Activated CD4-positive, alpha-beta T cell treated with anti-CD3 and anti-CD28 coated beads for 48 hours (primary cell): ENCODE data around the gene TBPL1.
"Not testable (repeated sequence)": the region's sequence is repeated elsewhere in the genome, so short reads cannot be mapped to it uniquely, and the experiment has no call there.

Experiments
- DNase-seq: peaks from one replicate; pipeline ENCODE4 v3.0.0-alpha.2; 2020

The TBPL1 gene

DNA sequence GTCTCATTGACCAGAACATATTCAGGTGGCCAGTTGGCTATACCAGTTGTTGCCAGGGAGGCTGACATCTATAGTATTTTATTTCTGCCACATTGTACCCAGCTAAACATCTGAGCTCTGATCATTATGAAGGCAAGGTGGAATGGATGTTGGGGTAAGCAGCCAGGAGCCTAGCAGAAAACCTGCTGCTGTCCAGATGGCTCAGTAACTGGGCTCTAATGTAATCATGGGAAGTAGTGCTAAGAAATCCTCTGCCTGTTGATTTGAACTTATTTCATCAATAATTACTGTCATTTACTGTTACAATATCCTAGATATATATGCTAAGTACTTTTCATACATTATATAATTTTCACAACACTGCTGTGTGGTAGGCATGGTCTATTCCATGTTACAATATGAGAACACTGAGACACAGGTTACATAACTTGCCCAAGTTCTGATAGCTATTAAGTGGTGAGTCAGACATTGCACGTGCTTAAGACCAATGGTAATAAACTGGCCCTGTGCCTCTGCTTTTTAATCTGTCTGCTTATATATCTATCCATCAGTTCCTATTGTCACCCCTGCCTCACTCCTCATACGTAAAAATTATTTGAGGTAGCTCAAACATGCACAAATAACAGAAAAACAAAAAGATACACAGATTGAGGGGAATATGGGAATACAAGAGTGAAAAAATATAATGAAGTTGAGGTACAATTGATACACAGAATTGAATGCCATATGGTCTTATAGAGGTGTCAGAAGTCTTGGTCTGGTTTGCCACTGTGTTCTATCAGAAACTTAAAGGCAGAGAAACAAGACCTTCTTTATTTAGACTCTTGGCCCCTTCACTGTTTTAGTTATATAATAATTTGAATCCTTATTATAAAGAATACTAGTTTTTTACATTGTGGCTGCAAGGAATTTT lies 25.2 kb downstream of the TBPL1 start:
- DNase-seq: no peak

DNA sequence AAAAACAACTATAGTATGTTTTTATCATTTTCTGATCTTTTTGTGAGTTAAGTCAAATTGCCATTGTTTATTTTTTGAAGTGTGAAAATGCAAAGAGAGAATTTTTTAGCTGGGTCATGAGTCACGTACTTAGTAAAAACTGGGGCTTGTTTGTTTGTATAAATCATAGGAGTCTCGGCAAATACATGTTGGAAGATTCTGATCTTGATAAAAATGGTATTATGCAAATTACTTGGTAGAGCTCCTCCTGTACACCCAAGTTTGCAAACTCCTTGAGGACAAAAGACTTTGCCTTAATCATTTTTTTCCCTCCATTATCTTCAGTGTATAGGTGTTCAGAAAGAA lies 25.8 kb downstream of the TBPL1 start:
- no peak for DNase-seq

DNA sequence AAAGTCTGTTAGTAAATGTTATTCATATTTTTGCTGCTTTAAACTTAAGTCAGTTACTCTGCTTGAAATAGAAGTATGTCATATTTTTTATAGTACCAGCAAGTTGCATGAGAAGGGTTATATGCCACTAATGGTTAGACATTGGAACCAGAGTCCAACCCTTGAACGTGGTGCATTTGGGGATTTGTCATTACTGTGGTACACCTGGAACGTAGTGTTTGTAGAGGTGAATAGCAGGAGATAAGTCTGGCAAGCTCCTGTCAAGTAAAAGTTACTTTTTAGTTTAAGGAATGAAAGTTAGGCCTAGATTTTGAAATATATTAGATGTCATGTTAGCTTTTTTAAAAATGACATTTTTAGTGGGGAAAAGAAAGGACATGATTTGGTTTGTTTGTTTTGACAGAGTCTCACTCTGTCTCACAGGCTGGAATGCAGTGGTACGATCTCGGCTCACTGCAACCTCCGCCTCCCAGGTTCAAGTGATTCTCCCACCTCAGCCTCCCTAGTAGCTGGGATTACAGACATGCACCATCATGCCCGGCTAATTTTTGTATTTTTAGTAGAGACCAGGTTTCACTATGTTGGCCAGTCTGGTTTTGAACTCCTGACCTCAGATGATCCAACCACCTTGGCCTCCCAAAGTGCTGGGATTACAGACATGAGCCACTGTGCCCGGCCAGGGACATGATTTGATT lies 26.4 kb downstream of the TBPL1 start:
- not testable (repeated sequence) for DNase-seq

DNA sequence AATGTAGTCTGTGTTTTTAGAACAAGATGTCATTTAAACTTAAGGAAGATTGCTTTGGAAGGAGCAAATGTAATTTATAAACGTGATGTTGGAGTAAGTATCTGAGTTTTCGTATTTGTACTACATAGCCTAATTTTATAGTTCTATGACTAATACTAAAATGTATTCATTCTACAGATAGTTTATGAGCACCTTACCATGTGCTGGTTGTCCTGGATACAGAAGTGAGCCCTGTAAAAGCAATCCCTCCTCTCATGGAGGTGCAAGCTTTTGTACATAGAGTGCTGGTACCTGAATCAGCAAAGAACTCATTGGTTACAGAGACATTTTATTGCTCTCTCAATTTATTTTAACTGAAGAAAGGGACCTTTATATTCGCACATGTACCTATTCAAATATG lies 27.1 kb downstream of the TBPL1 start:
- DNase-seq: no peak

DNA sequence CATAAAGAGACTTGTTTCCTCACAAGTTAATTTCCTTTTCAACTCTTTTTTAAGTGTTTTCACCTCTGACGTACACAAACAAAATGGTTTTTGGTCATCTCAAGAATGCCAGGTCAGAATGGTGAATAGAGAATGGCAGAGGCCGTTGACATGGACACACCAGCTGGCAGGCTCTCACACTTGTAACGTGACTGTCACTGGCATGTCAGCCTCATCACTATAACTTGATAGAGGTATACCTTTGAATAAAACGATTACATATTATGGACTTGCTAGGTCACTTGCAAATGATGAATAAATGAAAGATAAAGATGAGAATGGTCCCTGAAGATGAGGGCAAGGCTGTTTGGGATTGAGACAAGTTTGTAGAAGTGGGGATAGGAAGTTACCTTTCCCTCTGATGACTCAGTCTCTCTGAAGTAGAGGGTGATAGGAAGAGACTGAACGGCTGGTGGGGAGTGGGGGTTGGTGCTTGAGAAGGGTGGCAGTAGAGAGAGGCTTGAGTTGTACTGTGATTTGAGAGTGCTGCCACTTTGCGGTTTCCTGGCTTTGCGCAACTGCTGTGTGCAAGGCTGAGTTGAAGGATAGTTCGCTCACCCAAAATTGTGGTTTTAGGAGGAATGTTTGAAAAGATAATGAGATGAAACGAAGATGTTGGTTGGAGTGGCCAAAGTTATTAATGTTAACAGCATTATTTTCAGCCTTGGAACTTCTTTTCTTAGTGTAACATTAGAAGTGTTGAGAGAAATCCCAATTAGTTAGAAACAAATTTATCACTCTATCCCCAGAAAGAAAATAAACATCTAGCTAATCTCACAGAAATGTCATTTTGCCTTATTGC lies 30.3 kb downstream of the TBPL1 start:
- peak; percentile 63 for DNase-seq

DNA sequence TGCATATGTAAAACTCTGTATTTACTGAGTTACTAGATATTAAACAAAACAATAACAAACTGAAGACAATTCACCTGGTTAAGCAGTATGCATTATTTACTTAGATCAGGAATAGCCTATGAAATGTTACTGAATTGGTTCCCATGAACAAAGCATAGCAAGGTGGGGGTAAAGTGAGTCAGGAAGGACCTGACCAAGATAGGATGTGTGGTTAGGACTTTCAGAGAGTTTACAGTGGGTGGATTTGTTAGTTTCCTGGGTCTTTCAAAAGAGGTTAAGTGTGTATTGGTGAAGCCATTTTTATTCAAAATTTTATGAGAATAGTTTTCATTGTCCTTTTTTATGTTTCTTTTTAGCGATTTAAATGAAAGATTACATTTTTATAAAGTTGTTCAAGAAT lies 32.9 kb downstream of the TBPL1 start:
- DNase-seq: no peak

DNA sequence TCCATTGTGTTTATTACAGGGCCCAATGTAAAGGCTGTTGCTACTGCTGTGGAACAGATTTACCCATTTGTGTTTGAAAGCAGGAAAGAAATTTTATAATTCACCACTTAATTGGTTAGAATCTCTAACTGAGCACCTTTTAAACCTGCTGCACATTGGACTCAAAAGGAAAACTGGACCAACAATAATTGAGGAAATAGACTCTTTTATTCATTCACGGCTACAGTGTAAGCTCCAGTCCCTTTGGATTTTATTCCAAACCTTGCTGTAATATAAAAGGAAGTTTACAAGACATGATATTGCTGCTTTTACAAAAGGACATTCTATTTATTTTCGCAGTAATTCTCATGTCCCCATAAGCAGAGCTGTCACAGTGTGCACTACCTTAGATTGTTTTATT lies 33.9 kb downstream of the TBPL1 start:
- DNase-seq: no peak

DNA sequence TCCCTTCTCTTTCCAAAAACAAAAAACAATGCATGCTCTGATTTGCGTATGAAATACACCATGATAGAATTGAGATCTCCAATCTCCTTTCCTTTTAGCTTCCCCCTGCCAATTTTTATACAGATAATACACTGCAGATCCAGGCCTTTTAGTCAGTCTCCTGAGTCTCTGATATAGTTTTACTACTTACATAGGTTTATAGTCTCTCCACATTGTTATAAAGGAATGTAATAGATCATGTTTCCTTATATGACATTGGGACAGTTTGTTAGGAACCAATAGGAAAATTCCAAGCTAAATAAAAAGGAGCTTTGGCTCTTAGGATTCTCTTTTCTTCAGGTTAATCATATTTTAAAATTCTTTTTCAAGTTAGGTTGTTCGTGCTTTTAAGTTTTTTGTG lies 36.5 kb downstream of the TBPL1 start:
- no peak for DNase-seq

DNA sequence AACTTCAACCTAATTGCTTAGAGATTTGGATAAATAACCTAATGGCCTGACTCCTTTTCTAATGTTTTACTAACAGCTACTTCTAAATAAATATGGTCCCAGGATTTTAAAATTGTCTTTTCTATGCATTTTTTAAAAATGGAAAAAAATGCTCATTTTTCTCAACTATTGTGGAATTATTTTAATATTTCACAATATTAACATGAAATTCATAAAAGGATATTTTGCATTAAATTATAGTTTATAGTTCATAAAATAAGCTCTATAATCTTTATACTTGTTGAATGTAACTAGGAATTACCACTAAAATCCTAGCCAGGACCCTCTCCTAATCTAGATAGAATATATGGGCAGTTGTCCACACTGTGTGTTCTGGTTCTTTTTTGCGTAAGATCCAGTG lies 37.3 kb downstream of the TBPL1 start:
- no peak for DNase-seq

DNA sequence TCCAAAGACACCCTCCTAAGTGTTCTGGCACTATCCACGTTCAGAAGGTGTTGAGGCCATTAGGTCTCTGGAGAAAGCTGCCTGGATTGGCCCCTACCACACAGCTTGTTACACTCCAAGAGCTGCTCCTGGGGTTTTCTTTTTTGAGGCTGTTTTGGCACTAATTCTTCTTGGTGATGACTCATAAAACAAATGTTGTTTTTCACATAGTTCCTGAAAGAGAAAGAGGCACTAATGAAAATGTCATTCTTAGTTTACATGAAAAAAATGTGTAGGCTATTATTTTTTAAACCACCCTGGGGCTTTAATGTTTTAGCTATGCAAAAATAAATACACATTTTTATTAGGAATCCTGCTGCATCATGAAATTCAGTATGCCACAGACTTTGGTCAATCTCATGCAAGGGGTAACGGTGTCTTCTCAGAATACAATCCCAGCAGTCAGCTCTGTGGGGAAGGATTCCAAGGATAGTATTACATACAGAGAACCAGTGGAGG lies 38.1 kb downstream of the TBPL1 start:
- DNase-seq: no peak

DNA sequence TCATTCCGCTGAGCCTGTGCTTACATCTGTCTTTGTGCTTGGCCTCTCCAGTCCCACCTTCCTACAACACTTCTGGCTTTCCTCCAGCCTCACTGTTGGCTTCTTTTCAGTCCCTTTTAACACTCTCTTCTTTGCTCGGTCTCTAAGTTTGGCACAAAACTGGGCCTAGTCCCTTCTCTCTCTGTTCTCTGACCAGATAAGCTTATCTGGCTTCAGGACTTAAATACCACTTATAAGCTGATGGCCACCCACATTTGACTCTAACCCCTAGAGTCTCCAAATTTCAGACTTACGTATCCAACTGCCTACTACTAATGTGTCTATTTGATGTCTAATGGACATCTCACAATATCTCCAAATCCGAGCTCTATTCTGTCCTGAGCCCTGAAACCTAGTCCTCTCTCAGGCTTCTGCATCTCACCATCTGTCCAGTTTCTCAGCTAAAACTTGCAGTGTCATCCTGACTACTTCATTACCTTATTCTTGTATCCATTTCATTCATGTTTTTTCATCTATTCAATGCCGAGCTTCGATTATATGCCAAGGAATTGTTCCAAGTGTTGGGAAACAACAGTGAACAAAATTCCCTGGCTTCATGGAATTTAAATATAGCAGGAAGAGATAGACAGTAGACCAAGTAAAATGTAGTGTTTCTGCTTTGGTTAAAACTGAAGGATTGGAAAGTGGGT lies 40.1 kb downstream of the TBPL1 start:
- no peak for DNase-seq

DNA sequence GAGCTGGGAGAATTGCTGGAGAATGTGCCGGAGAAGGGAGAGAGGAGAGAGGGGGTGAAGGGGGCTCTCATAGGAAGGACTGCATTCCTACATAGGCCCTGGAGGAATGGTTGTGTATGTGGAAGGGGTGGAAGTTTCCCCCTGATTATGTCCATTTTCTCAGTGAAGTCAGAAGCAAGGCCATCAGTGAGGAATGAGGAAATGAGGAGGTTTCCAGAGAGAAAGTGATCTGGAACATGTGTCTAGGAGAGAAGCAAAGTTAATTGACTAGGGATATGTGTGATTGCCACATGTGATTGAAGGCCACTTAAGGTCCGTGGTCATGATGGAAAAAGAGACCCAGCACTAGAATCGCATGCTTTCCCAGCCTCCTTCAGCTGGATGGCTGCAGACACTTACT lies 42.3 kb downstream of the TBPL1 start:
- DNase-seq: no peak

DNA sequence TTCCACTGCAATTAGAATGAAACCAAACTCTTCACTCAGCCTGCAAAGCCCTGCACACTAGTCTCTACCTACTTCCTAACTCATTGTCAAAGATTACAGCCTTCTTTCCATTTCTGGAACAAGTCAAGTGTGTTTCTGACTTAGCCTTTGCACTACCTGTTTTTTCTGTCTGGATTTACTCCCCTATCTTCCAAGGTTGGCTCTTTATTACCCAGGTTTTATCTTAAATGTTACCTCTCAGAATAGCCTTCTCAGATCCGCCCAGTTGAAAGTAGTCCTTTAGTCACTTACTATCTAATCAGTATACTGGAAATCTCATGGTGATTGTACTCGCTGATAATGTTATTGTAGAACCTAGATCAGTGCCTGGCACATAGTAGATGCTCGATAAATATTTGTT lies 42.7 kb downstream of the TBPL1 start:
- DNase-seq: no peak

DNA sequence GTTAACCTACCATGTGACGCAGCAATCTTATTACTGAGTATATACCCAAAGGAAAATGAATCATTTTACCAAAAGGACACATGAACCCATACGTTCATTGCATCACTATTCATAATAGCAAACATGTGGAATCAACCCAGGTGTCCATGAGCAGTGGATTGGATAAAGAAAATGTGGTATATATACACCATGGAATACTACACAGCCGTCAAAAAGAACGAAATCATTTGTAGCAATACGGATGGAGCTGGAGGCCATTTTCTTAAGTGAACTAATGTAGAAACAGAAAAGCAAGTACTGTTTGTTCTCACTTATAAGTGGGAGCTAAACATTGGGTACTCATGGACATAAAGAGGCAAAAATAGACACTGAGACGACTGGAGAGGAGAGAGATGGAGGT lies 44.2 kb downstream of the TBPL1 start:
- DNase-seq: no peak

DNA sequence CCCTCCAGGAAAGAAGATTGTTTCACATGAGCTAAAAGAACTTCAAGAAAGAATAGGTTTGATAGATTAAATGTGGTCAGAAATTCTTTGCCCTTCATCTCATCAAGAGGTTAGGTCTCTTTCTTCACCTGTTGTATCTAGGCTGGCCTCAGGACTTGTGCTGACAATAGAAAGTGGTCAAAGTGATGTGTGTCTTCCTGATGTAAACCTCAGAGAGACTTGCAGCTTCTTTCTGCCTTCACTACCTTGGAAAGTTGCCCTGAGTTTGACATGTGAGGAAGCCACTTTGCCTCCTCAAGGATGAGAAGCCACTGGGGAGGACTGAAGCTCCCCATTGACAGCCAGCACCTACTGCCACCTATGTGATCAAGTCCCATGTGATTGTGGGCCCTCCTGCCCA lies 46.3 kb downstream of the TBPL1 start:
- no peak for DNase-seq

DNA sequence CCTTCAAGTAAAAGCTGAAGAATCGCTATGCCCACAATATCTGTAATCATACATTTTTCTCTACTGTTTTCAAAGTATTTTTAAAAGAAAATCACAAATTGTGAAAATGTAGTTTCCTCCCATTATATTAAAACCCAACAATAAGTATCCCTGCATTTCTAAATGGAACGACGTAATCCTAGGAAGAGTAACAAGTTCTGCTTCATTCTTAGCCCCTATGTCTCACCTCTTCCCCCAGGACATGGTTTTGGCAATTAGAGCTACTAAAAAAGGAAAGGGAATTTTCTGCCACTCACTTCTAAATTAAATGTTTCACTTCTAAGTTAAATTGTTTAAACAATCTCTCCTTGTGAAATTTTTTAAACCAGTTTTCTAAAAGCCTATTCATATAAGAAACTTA lies 47.4 kb downstream of the TBPL1 start:
- no peak for DNase-seq

DNA sequence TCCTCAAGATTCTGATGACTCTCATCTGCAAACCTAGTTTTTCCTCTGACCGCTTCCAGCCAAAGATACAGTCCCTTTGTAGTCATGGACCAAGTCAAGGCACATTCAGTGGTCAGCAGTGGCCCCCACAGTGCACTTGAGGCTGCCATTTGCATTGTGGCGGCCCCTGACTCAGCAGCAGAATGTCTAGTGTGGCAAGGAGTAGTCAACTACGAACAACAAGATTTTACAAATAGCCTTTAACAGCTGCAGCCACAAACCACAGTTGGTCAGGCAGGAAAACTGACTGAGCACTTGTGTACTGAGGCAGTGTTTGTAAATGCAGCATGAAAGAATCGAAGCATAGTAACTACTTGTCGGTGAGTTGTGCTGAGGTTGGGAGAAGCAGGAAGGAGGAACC lies 49.8 kb downstream of the TBPL1 start:
- no peak for DNase-seq

DNA sequence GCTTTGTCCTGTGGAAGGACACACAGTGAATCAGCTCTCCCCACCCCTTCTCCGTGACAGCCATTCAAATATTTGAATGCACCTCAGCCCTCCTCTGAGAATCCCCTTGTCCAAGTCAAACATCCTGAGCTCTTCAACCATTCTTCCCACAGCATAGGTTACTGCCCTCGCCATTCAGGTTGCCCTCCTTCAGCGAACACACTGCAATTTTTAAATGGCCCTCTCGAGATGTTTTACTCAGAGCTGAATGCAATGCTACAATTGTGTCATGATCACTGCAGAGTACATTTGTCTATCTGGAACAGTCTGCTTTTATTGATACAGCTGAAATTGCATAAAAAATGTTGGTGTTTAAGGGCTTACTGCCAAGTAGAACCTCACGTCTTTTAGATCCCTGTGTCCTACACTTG lies 50.5 kb downstream of the TBPL1 start:
- no peak for DNase-seq

DNA sequence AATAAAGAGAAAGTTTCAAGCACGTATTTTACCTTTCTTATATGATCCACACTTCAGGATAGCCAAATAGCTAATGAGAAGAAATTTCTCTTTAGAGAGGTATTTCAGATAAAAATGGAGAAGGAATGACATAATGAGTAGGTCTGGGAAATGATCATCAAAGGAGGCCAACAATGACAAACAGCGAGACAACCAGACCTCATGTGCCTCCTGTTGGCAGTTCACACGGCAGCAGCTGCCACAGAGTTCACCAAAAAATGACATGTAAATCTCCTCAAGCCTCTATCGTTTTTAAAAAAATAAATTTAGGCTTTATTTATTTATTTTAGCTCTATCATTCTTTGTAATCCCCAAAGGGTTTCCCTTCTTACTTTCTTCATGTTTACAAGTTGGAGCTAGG lies 51.7 kb downstream of the TBPL1 start:
- DNase-seq: no peak

DNA sequence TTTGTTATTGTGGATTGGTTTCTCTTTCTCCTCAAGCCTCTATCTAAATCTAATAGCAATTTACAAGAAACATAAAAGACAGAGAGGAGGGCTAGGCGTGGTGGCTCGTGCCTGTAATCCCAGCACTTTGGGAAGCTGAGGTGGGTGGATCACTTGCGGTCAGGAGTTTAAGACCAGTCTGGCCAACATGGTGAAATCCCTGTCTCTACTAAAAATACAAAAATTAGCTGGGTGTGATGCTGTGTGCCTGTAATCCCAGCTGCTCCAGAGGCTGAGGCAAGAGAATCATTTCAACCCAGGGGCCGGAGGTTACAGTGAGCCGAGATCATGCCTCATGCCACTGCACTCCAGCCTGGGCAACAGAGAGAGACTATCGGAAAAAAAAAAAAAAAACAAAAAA lies 52.8 kb downstream of the TBPL1 start:
- no peak for DNase-seq

DNA sequence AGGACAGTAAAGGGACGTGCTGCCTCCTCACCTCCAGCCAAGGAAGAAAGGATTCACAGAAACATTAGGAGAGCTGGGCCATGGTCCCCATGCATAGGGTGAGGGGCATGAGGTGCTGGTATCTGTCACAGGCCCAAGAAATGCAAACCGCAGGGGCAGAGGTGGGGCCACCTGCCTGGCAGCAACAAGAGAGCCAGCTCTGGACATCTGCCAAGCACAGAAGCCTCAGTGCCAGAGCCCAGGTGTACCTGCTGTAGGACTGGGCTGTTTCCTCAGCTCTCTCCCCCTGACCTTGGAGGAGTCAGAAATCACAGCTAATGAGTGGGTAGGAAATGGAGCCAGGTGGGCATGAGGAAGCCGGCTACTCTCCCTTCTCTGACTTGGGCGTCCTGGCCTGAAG lies 54.1 kb downstream of the TBPL1 start:
- no peak for DNase-seq

DNA sequence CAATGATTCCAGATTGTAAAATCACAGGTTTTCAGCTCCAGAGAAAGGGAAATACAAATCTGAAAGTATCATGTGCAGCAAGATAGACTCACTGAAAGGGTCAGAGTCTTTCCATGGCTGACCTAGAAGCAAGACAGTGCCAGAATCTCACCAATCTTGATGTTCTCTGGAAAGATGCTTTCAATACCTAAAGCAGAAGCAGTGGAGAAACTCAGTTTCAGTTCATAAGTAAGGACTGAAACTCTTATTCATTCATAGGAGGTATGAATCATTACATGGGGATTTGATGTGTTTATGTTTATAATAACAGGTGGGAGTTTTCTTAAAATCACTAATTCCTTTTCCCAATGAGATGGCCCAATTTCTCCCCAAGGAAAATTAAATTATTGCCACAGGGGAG lies 56.9 kb downstream of the TBPL1 start:
- no peak for DNase-seq

DNA sequence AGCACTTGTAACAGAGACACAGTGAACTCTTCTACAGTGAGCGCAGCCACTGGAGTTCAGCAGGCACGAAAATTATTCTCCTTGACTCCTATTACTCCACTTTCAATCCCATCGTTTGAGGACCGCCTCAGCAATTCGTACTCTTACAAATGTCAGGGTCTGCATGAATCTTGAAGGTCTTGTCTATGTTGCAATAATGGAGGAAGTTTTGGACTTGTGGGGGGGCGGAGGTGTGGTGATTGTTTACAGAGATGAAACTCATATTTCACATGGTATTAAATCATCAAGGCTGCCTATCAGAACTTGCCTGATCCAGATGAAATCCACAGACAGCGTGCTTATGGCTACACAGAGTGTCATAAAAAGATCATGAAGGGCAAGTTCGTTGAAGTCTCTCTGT lies 57.4 kb downstream of the TBPL1 start:
- DNase-seq: no peak
